Psoas muscle (tissue), 8 donors: ENCODE results near the gene MYO3B. TPM values are rescaled to one million over a fixed set of nuclear protein-coding genes. Genes with fewer than 3 reads are reported as not detected.

ENCODE experiments used
- ATAC-seq, 4 donors: fragments of 200-7000 bp; cut with Tn5 transposase; one replicate each; pipeline ENCODE4 v1.9.1; 2020; ENCODE audit warnings: moderate library complexity in 3 of 4, mild to moderate bottlenecking in 2 of 4
- DNase-seq, 2 donors: peaks; one replicate each; pipeline ENCODE4 v3.0.0-alpha.2; 2020
- H3K27ac ChIP-seq: fragments of 200-600 bp; one replicate; pipeline ENCODE4 v1.8.0; 2022
- H3K27me3 ChIP-seq, 3 donors: fragments of 200-600 bp in 1 of 3; one replicate each; pipeline versions ENCODE4 v1.6.1 to v1.8.0; 2013 to 2022; ENCODE audit warnings: low read length in 2 of 3, mild to moderate bottlenecking in 2 of 3, moderate library complexity in 1 of 3; ENCODE audit not compliant: insufficient read depth in 3 of 3
- H3K36me3 ChIP-seq, 2 donors: fragments of 200-600 bp in 1 of 2; one replicate each; pipeline versions ENCODE4 v1.6.1 to v1.8.0; 2013 to 2022; ENCODE audit warnings: low read depth in 1 of 2, mild to moderate bottlenecking in 1 of 2, moderate library complexity in 1 of 2; ENCODE audit not compliant: insufficient read depth in 1 of 2
- H3K4me1 ChIP-seq: fragments of 200-600 bp; one replicate; pipeline ENCODE4 v1.8.0; 2022
- H3K4me3 ChIP-seq: fragments of 200-600 bp; one replicate; pipeline ENCODE4 v1.8.0; 2022; ENCODE audit warnings: mild to moderate bottlenecking
- H3K9me3 ChIP-seq: fragments of 200-600 bp; one replicate; pipeline ENCODE4 v1.8.0; 2022
- WGBS, 3 donors: extraction: QIAGEN DNeasy Blood & Tissue Kit; methylation state at CpG; one replicate each; pipeline versions ENCODE4 v1.1.6 to v1.1.7; 2013; 5-methylcytosine and 5-hydroxymethylcytosine counted together
- intact Hi-C, 2 donors: fragments of 100-400 bp; cut with DNase I; formaldehyde crosslinking; loops; one replicate each; pipeline versions ENCODE4 v1.11.0 to v1.14.2; 2022
- polyA plus RNA-seq, 3 donors: library from polyadenylated mRNA; stranded (reverse); fragments of 200-250 nt; gene quantifications; one replicate each; pipeline ENCODE4 v1.2.3, GENCODE V29; 2013
- total RNA-seq, 4 donors: library from RNA; stranded (reverse); fragmentation: NEBNext Ultra II Directional in 2 of 4; extraction: Animal tissue kit (Norgen Biotek cat#: 25700) in 2 of 4; gene quantifications; one replicate each; pipeline versions ENCODE4 v1.2.1 to v1.2.4, GENCODE V29; 2021 to 2023
- TF ChIP-seq, protein P1 (sequence below): fragments of 200-600 bp; IDR thresholded peaks from one replicate; pipeline ENCODE4 v1.8.0; 2022; ENCODE audit warnings: antibody characterized with exemption
- donor health status: healthy with polysubstance abuse.
- donor health status: DM: no; HTN: no; CAD: no; lungs with moderate emphysema.
- donor health status: Bipolar disorder and iron deficiency.
- donor health status: healthy.
- donor health status: DM: yes; HTN: yes; CAD: no.
- donor health status: DM: no; HTN: no; CAD: no.
- donor health status: DM: no; HTN: no; CAD: no.
- donor health status: DM: yes; HTN: yes; CAD: no.

MYO3B gene
- total and polyA plus RNA-seq, 7 donors, result 0.04 to 0.32 TPM; not detected in 5

GRCh38 chr2:170505631-170506275 is 327.8 kb downstream of the MYO3B start:
- Histone ChIP-seq H3K4me3 (no peak overlapping the region), H3K4me1 (peaks cover 4% of the 10 kb centered on the region), H3K9me3 (no peaks in the 10 kb centered on the region), H3K36me3 (no peaks in the 10 kb centered on the region), H3K27me3 (no peaks in the 10 kb centered on the region), H3K27ac (peak overlapping the region; percentile 32)
- DNase-seq (peak; percentile 53 to 79), ATAC-seq (peak in 1 of 4 donors; percentile 32)
- TF ChIP-seq, protein P1, sequence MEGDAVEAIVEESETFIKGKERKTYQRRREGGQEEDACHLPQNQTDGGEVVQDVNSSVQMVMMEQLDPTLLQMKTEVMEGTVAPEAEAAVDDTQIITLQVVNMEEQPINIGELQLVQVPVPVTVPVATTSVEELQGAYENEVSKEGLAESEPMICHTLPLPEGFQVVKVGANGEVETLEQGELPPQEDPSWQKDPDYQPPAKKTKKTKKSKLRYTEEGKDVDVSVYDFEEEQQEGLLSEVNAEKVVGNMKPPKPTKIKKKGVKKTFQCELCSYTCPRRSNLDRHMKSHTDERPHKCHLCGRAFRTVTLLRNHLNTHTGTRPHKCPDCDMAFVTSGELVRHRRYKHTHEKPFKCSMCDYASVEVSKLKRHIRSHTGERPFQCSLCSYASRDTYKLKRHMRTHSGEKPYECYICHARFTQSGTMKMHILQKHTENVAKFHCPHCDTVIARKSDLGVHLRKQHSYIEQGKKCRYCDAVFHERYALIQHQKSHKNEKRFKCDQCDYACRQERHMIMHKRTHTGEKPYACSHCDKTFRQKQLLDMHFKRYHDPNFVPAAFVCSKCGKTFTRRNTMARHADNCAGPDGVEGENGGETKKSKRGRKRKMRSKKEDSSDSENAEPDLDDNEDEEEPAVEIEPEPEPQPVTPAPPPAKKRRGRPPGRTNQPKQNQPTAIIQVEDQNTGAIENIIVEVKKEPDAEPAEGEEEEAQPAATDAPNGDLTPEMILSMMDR, result no peak
- intact Hi-C loops, result no loop called here
- WGBS, 3 donors, result 28 to 30% (median 29%) methylated on average over 6 of the region's 6 CpGs

DNA sequence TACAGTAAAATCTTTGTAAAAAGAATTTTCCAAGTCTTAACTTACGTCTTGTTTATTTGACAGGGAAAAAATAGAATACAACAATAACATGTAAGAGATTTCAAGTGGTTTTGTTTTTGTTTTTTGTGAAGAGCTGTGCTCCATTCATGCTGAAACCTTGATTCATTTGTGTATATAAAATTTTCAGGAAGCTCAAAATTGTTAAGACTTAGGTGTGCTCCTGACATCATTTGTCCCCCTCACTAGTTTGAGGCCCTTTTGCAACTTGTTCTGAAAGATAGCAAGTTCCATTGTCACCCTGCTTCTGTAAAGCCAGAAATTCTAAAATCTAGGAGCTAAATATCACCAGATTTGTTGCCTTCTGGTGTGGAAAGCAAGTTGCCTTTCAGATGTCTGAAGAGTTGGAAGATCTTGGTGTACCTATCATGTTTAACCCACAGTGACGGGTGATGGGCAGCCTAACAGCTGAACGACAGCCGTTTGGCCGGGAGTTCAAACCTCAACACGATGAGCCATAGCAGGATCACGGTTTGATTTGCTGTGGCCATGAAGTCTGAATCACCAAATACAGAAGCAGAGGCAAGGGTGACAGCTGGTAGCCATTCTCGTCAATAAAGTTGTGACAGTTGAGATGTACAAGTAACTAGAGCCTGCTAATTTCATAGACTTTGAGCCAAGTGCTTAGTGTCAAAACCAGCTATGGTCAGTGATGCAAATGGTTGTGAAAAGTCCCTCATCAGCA is 331.7 kb downstream of the MYO3B start:
- Histone ChIP-seq H3K9me3 (no peaks in the 10 kb centered on the region), H3K4me1 (peaks cover 2% of the 10 kb centered on the region), H3K4me3 (no peak overlapping the region), H3K36me3 (no peaks in the 10 kb centered on the region), H3K27me3 (no peaks in the 10 kb centered on the region), H3K27ac (peak overlapping the region; percentile 64)
- ATAC-seq, result peak; percentile 96 to 98 (median 97)
- TF ChIP-seq, protein P1, result no peak
- DNase-seq, result peak; percentile 44 to 67
- WGBS, 3 donors, result 38 to 53% (median 39%) methylated on average over 8 of the region's 8 CpGs
- intact Hi-C loops, result no loop called here

DNA sequence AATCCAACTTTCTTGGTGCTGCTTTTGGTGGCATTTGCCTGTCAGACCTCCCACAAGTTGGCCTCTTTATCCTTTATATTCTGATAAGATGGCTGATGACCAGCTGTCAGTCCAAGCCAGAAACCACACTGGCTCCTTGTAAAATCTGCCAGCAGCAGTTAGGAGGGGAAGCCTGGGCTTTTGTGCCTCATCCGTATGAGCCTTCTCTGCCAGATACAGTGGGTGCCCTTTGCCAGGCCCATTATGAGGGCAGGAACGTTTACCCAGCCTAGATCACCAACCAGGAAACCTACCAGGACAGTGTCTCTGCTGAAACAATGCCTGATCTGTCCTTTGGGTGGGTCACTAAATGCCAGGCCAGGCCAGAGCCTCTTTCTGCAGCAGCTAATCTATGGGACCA is 334.3 kb downstream of the MYO3B start:
- no peaks in the 10 kb centered on the region for H3K27me3 ChIP-seq
- no peak overlapping the region for H3K27ac ChIP-seq
- H3K4me1 ChIP-seq, result no peaks in the 10 kb centered on the region
- ATAC-seq, result no peak
- no peak for DNase-seq
- intact Hi-C loops, result no loop called here
- TF ChIP-seq, protein P1, result no peak
- no peaks in the 10 kb centered on the region for H3K36me3 ChIP-seq
- H3K9me3 ChIP-seq, result no peaks in the 10 kb centered on the region
- 29 to 53% (median 38%) methylated on average over 2 of the region's 2 CpGs for WGBS, 3 donors
- H3K4me3 ChIP-seq, result no peak overlapping the region

- no peaks in the 10 kb centered on the region for H3K4me1 ChIP-seq
- ATAC-seq (no peak), DNase-seq (no peak)
- TF ChIP-seq, protein P1, result no peak
- no peak overlapping the region for H3K27ac ChIP-seq
- intact Hi-C loops, result no loop called here
- no peaks in the 10 kb centered on the region for H3K36me3 ChIP-seq
- H3K4me3 ChIP-seq, result no peak overlapping the region
- H3K9me3 ChIP-seq, result no peaks in the 10 kb centered on the region
- WGBS, 3 donors, result 17 to 19% (median 19%) methylated on average over 5 of the region's 5 CpGs
- no peaks in the 10 kb centered on the region for H3K27me3 ChIP-seq
Measured at GRCh38 chr2:170514140-170514539, 336.2 kb downstream of the MYO3B start.
